GM12874 (cell line): ENCODE results near the gene AZIN2.

Experiments used
- CTCF ChIP-seq: IDR thresholded peaks from 2 replicates; pipeline ENCODE4 v1.5.1; 2011; ENCODE audit warnings: low read depth, mild to moderate bottlenecking, control low read depth, low read length, moderate library complexity; ENCODE audit not compliant: insufficient read depth

Gene AZIN2

DNA sequence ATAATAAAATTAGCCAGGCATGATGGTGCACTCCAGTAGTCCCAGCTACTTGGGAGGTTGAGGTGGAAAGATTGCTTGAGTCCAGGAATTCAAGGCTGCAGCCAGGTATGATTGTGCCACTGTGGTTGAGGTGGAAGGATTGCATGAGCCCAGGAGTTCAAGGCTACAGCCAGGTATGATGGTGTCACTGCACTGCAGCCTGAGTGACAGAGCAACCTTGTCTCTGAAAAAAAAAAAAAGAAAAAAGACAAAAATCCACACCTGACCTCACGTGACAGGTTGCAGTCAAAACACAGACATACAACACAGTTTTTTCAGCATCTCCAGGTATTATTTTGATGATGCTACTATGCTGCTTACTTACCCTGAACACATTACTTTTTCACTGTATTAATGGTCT, 39.9 kb upstream of the AZIN2 start:
- TF ChIP-seq CTCF = no peak

DNA sequence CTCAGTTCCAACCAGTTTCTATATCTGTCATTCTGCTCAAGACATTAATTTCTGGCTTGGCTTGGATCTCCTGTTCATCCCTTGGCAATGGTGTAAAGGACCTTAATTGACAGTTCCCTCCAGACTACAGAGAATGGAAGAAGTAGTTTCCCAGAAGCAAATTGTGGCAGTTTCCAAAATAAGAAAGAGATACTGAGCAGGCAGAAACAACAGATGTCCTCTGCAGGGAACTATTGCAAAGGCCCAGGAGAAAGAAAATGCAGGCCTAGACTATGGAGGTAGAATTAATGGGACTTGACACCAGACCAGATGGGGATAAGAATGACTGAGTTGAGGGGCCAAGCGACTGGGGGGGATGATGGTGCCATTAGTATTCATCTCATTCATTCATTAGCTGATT, 38.1 kb upstream of the AZIN2 start:
- no peak for TF ChIP-seq CTCF

GRCh38 chr1:33043267-33044092, 37.5 kb upstream of the AZIN2 start:
- no peak for TF ChIP-seq CTCF

- TF ChIP-seq CTCF = no peak
These were observed 35.7 kb upstream of the AZIN2 start for GRCh38 chr1:33045246-33045645.

DNA sequence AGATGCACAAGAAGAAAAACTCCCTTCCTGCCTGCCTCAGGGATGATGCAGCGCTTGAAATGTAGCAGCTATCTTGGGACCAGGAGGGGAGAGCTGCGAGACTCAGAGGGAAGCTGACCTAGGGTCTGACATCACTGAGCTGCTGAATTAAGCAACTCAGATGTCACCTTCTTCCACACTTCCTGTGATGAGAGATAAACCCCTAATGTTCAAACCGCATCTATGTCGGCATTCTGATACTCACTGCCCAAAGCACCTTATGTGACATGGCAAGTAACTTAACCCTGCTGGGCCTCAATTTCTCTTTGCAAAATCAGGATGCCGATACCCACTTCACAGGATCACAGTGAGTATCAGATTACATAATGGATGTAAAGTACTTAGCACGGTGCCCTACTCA, 35.1 kb upstream of the AZIN2 start:
- no peak for TF ChIP-seq CTCF

GRCh38 chr1:33047290-33047689, 33.7 kb upstream of the AZIN2 start:
- TF ChIP-seq CTCF = no peak

DNA sequence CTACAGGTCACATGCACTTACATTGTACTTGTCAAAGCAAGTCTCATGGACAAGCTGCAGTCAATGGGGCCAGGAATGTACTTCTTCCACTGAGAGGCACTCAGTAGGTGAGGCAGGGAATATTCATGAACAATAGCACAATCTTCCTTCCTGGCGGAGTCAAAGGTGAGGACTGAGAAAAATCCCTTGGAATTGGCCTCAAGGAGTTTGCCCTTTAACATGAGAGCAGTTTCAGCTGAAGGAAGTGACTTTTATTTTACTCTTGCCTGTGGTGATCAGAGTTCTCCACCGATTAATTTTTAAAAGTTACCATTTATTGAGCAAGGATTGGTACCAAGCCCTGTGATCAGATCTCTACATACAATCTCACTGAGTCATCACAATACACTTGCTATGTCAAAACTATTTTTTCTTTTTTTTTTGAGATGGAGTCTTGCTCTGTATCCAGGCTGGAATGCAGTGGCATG, 33.1 kb upstream of the AZIN2 start:
- TF ChIP-seq CTCF = no peak
